Transverse colon (tissue), 4 donors: ENCODE measurements around the gene SHPK. TPM values are rescaled to one million over a fixed set of nuclear protein-coding genes. Genes with fewer than 3 reads are reported as not detected.
A peak's percentile ranks its signal among the peaks of the same experiment; 100 is the strongest.

ENCODE experiments used
- DNase-seq: peaks from one replicate; pipeline ENCODE4 v3.0.0-alpha.2; 2019
- H3K27ac ChIP-seq, 4 donors: fragments of 200-600 bp; sonication (generic); 2 replicates each; pipeline ENCODE4 v1.5.1; 2016 to 2018; ENCODE audit warnings: inconsistent platforms in 4 of 4
- H3K27me3 ChIP-seq: fragments of 200-600 bp; sonication (generic); 2 replicates; pipeline ENCODE4 v1.5.1; 2017; ENCODE audit warnings: inconsistent platforms
- H3K36me3 ChIP-seq, 4 donors: fragments of 200-600 bp; sonication (generic); 2 replicates each; pipeline ENCODE4 v1.5.1; 2017 to 2019; ENCODE audit warnings: inconsistent platforms in 4 of 4
- H3K4me1 ChIP-seq, 4 donors: fragments of 200-600 bp; sonication (generic); 2 replicates each; pipeline ENCODE4 v1.5.1; 2017 to 2020; ENCODE audit warnings: inconsistent platforms in 4 of 4
- H3K4me3 ChIP-seq, 4 donors: fragments of 200-600 bp; sonication (generic); 1 replicate in 1 of 4; 2 replicates in 3 of 4; pipeline versions ENCODE4 v1.5.1 to v1.6.1; 2017 to 2019; ENCODE audit warnings: inconsistent platforms in 4 of 4
- H3K9me3 ChIP-seq, 2 donors: fragments of 200-600 bp; sonication (generic); 2 replicates each; pipeline ENCODE4 v1.5.1; 2017 to 2019; ENCODE audit warnings: inconsistent platforms in 2 of 2
- CTCF ChIP-seq, 5 experiments: fragments of 200-600 bp in 3 of 5; fragments of 450-650 bp in 2 of 5; sonication (generic) in 3 of 5; IDR thresholded peaks; 1 replicate in 2 of 5; 2 replicates in 3 of 5; pipeline ENCODE4 v1.5.1; 2016 to 2017; ENCODE audit warnings: antibody characterized with exemption in 5 of 5, inconsistent platforms in 3 of 5, mild to moderate bottlenecking in 2 of 5, moderate library complexity in 1 of 5
- EP300 ChIP-seq: sonication (generic); formaldehyde crosslinking; IDR thresholded peaks from one replicate; pipeline ENCODE4 v1.6.1; 2017; ENCODE audit warnings: antibody characterized with exemption, low read depth
- POLR2A ChIP-seq: fragments of 450-650 bp; IDR thresholded peaks from one replicate; pipeline ENCODE4 v1.6.1; 2016; ENCODE audit warnings: antibody characterized with exemption, mild to moderate bottlenecking, moderate library complexity
- POLR2AphosphoS5 ChIP-seq, 3 donors: sonication (generic); formaldehyde crosslinking; IDR thresholded peaks; one replicate each; pipeline ENCODE4 v1.6.1; 2016; ENCODE audit warnings: antibody characterized with exemption in 3 of 3
- WGBS, 2 donors: methylation state at CpG; one replicate each; pipeline ENCODE4 v1.1.5; 2018; ENCODE audit warnings: low coverage in 1 of 2; 5-methylcytosine and 5-hydroxymethylcytosine counted together
- in situ Hi-C, 4 donors: fragments of 200-750 bp; cut with MboI; loops; one replicate each; pipeline versions ENCODE4 v1.15.0 to v1.15.1; 2017; ENCODE audit warnings: low sequenced_read_pairs in 3 of 4, low pct_ligation_motif_present in 1 of 4, low pct_unique_long_range_greater_than_20kb in 1 of 4
- intact Hi-C: fragments of 100-400 bp; cut with DNase I; formaldehyde crosslinking; loops from one replicate; pipeline ENCODE4 v1.15.1; 2023; ENCODE audit warnings: low total_unique reads
- total RNA-seq, 4 donors: library from RNA; depleted of rRNA; stranded (reverse); fragments of >200 nt; gene quantifications; one replicate each; pipeline ENCODE4 v1.1.0, GENCODE V29; 2016

Gene SHPK
- total RNA-seq, 4 donors from 2014 or later, result 9.0 to 50.9 (median 24.2) TPM

- DNase-seq, result no peak
- peak overlapping the region; percentile 68 to 98 (median 84) for H3K4me3 ChIP-seq
- peaks cover 0 to 13% (median 4%) of the 10 kb centered on the region in 4 donors for H3K36me3 ChIP-seq
- intact Hi-C loops (no loop called here), in situ Hi-C loops (no loop called here)
- peak overlapping the region; percentile 93 to 99 (median 98) for H3K27ac ChIP-seq
- TF ChIP-seq POLR2AphosphoS5 (IDR thresholded peaks at IDR 0.05) (no peak), CTCF (IDR thresholded peaks at IDR 0.05) (no peak), POLR2A (no peak), EP300 (no peak)
- H3K9me3 ChIP-seq, result no peaks in the 10 kb centered on the region
- WGBS, 2 donors, result 0% methylated on average over 31 of the region's 32 CpGs; no CpG with 5 or more reads in 1 of the 2 donors
- H3K4me1 ChIP-seq, result peaks cover 16 to 32% (median 25%) of the 10 kb centered on the region in 4 donors
- H3K27me3 ChIP-seq, result no peaks in the 10 kb centered on the region
Observed at GRCh38 chr17:3669085-3669347, 33.0 kb upstream of the SHPK start.

GRCh38 chr17:3668279-3669084 is 32.4 kb upstream of the SHPK start, which contains the start of the genes EMC6 and TAX1BP3:
EMC6 (plus strand) TSS chr17:3668812; CDS start chr17:3669147, 335 bp downstream.
TAX1BP3 (minus strand) TSS chr17:3668578; CDS start chr17:3668526, 52 bp downstream.
- H3K4me3 ChIP-seq, result peak within 1 kb of the TSS; percentile 80 to 98 (median 84)
- H3K27me3 ChIP-seq, result no peaks in the 10 kb centered on the region
- intact Hi-C loops, result no loop called here
- peak; percentile 99 for DNase-seq
- peaks cover 16 to 32% (median 25%) of the 10 kb centered on the region in 4 donors for H3K4me1 ChIP-seq
- peak within 1 kb of the TSS; percentile 93 to 99 (median 98) for H3K27ac ChIP-seq
- no peaks in the 10 kb centered on the region for H3K9me3 ChIP-seq
- peaks cover 0 to 13% (median 6%) of the 10 kb centered on the region in 4 donors for H3K36me3 ChIP-seq
- WGBS, 2 donors, result 0% methylated on average over 46 of the region's 89 CpGs; no CpG with 5 or more reads in 1 of the 2 donors
- in situ Hi-C loops, result no loop called here
- TF ChIP-seq POLR2AphosphoS5 (IDR thresholded peaks at IDR 0.05) (peak; percentile 92 to 98 (median 97)), CTCF (IDR thresholded peaks at IDR 0.05) (no peak), POLR2A (peak; percentile 98)

DNA sequence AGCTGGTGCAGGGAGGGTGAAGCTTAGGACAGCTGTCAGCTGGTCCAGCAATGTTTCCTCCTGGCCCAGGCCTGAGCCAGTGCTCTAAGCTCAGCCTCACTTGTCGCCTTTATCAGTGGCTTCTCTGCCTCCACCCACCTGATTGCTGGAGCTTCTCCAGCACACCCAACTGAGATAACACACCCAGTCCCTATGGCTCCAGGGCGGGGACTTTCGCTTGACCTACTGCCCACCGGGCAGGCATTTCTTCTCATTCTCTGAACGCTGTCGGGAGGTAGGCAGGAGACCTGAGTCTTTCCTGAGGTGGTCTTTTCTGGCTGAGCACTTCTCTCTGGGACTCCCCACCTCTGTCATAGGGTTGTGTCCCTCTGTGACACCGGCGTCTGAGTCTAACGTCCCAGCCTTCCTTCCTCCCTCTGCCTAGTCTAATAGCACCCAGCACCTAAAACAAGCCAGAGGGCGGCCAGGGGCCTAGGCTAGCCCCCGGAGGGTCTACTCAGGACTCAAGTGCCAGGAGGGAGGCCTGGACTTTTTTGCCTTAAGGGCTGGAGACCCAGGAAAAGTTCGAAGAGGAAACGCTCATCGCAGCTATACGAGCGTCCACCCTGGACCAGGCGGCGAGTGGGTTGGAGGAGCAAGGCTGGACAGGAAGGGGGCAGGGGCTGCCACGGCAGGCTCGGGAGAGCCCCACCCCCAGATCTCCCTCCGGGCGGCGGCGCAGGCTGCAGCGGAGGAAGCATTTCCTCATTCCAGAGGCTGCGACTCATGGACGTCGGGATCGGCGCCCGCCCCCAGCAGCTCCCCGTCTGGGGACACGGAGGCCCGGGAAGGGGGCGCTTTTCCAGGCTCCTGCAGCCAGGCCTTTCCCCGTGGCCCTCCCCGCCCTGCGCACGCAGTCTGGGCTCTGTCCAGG is 31.6 kb upstream of the SHPK start:
- Histone ChIP-seq H3K36me3 (peaks cover 0 to 17% (median 7%) of the 10 kb centered on the region in 4 donors), H3K27ac (peak overlapping the region; percentile 93 to 99 (median 98)), H3K4me3 (peak overlapping the region; percentile 80 to 98 (median 84)), H3K4me1 (peaks cover 16 to 32% (median 25%) of the 10 kb centered on the region in 4 donors), H3K27me3 (no peaks in the 10 kb centered on the region), H3K9me3 (no peaks in the 10 kb centered on the region)
- peak; percentile 44 to 79 (median 75) for TF ChIP-seq POLR2AphosphoS5 (IDR thresholded peaks at IDR 0.05)
- TF ChIP-seq CTCF (IDR thresholded peaks at IDR 0.05), result peak in 2 of 5 experiments; percentile 10 to 11
- TF ChIP-seq EP300, result no peak
- TF ChIP-seq POLR2A, result peak; percentile 78
- peak; percentile 90 for DNase-seq
- in situ Hi-C loops (no loop called here), intact Hi-C loops (no loop called here)
- WGBS, 2 donors, result 11 to 15% methylated on average over 5 to 23 of the region's 39 CpGs

DNA sequence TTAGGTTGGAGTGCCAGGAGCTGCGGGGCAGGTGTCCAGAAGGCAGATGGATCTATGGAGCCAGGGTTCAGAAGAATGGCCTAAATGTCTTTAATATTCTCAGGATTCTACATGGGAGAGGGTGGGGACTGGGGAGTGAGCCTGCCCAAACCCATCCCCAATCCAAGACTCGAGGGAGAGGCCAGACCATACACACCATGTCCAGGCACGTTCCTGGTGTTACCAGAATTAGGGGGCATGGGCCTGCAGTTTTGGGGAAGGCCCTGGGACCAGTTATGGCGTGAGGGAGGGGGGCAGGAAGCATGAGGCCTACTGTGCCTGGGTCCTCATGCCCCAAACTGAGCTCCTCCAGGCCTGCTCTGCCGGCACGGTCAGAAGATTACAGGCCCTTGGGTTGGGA is 30.5 kb upstream of the SHPK start:
- no peaks in the 10 kb centered on the region for H3K9me3 ChIP-seq
- peak overlapping the region in 1 of 4 donors; percentile 98 for H3K4me3 ChIP-seq
- peaks cover 16 to 32% (median 25%) of the 10 kb centered on the region in 4 donors for H3K4me1 ChIP-seq
- 86% methylated on average over 5 of the region's 6 CpGs; no CpG with 5 or more reads in 1 of the 2 donors for WGBS, 2 donors
- H3K27me3 ChIP-seq, result no peaks in the 10 kb centered on the region
- in situ Hi-C loops (no loop called here), intact Hi-C loops (no loop called here)
- no peak for DNase-seq
- TF ChIP-seq EP300 (no peak), POLR2A (no peak), POLR2AphosphoS5 (IDR thresholded peaks at IDR 0.05) (no peak), CTCF (IDR thresholded peaks at IDR 0.05) (no peak)
- H3K27ac ChIP-seq, result peak overlapping the region; percentile 93 to 99 (median 98)
- H3K36me3 ChIP-seq, result peaks cover 0 to 17% (median 3%) of the 10 kb centered on the region in 4 donors
